GM18909 (cell line): ENCODE measurements around the gene ADK.
A peak's percentile ranks its signal among the peaks of the same experiment; 100 is the strongest.

Experiments
- ATAC-seq: cut with Tn5 transposase; IDR thresholded peaks from one replicate; pipeline ENCODE4 v1.9.1; 2021; ENCODE audit warnings: mild to moderate bottlenecking; ENCODE audit not compliant: unreplicated experiment, poor library complexity

ADK gene

GRCh38 chr10:74683621-74684364, 532.8 kb downstream of the ADK start:
- no peak for ATAC-seq

- no peak for ATAC-seq
Observed at GRCh38 chr10:74684462-74684861, 533.4 kb downstream of the ADK start.

- ATAC-seq = no peak
Observed at GRCh38 chr10:74685564-74685963, 534.5 kb downstream of the ADK start.

- no peak for ATAC-seq
Observed at GRCh38 chr10:74690393-74690792, 539.4 kb downstream of the ADK start.

- no peak for ATAC-seq
Observed at GRCh38 chr10:74691164-74691563, 540.1 kb downstream of the ADK start.

GRCh38 chr10:74704629-74705357, 553.8 kb downstream of the ADK start:
- no peak for ATAC-seq

- ATAC-seq = no peak
Observed at GRCh38 chr10:74705358-74705980, 554.4 kb downstream of the ADK start.

- no peak for ATAC-seq
Observed at GRCh38 chr10:74706966-74707365, 555.9 kb downstream of the ADK start.

- ATAC-seq = no peak
Observed at GRCh38 chr10:74708246-74708645, 557.2 kb downstream of the ADK start.

GRCh38 chr10:74718208-74718607, 567.2 kb downstream of the ADK start:
- ATAC-seq = no peak

GRCh38 chr10:74728225-74728624, 577.2 kb downstream of the ADK start:
- ATAC-seq = no peak

- no peak for ATAC-seq
Observed at GRCh38 chr10:74730246-74730645, 579.2 kb downstream of the ADK start.

GRCh38 chr10:74733612-74734011, 582.6 kb downstream of the ADK start:
- no peak for ATAC-seq

- no peak for ATAC-seq
Observed at GRCh38 chr10:74736029-74736428, 585.0 kb downstream of the ADK start.

GRCh38 chr10:74738052-74738451, 587.0 kb downstream of the ADK start:
- peak; percentile 51 for ATAC-seq

- peak; percentile 26 for ATAC-seq
Observed at GRCh38 chr10:74738542-74738941, 587.5 kb downstream of the ADK start.

- ATAC-seq = peak; percentile 88
Observed at GRCh38 chr10:74738985-74739567, 588.1 kb downstream of the ADK start.

GRCh38 chr10:74743401-74743800, 592.4 kb downstream of the ADK start:
- ATAC-seq = no peak

- ATAC-seq = no peak
Observed at GRCh38 chr10:74745449-74745848, 594.4 kb downstream of the ADK start.

GRCh38 chr10:74746813-74747212, 595.8 kb downstream of the ADK start:
- no peak for ATAC-seq

GRCh38 chr10:74748468-74749031, 597.5 kb downstream of the ADK start:
- ATAC-seq = no peak
